GM18517 (cell line): ENCODE measurements around the gene ZSWIM5.
"Not testable (repeated sequence)": the region's sequence is repeated elsewhere in the genome, so short reads cannot be mapped to it uniquely, and the experiment has no call there.

Source experiments
- ATAC-seq: cut with Tn5 transposase; IDR thresholded peaks from one replicate; pipeline ENCODE4 v1.9.1; 2021; ENCODE audit warnings: mild to moderate bottlenecking, moderate library complexity; ENCODE audit not compliant: unreplicated experiment

ZSWIM5 gene

GRCh38 chr1:45205011-45205909, 1.1 kb downstream of the ZSWIM5 start:
- no peak for ATAC-seq

GRCh38 chr1:45200906-45201500, 5.4 kb downstream of the ZSWIM5 start:
- ATAC-seq, result no peak

- ATAC-seq, result no peak
These were observed 6.0 kb downstream of the ZSWIM5 start for GRCh38 chr1:45200435-45200834.

- ATAC-seq, result no peak
These were observed 8.2 kb downstream of the ZSWIM5 start for GRCh38 chr1:45198185-45198584.

- no peak for ATAC-seq
These were observed 9.5 kb downstream of the ZSWIM5 start for GRCh38 chr1:45196863-45197262.

GRCh38 chr1:45191418-45191783, 15.0 kb downstream of the ZSWIM5 start:
- no peak for ATAC-seq

GRCh38 chr1:45187725-45188124, 18.7 kb downstream of the ZSWIM5 start:
- no peak for ATAC-seq

GRCh38 chr1:45179918-45180519, 26.4 kb downstream of the ZSWIM5 start:
- not testable (repeated sequence) for ATAC-seq

GRCh38 chr1:45177452-45177851, 29.0 kb downstream of the ZSWIM5 start:
- ATAC-seq, result no peak

- no peak for ATAC-seq
These were observed 33.6 kb downstream of the ZSWIM5 start for GRCh38 chr1:45172764-45173163.

- ATAC-seq, result no peak
These were observed 34.4 kb downstream of the ZSWIM5 start for GRCh38 chr1:45172005-45172404.

GRCh38 chr1:45171575-45171974, 34.8 kb downstream of the ZSWIM5 start:
- ATAC-seq, result no peak

- ATAC-seq, result no peak
These were observed 36.2 kb downstream of the ZSWIM5 start for GRCh38 chr1:45170151-45170742.

GRCh38 chr1:45167947-45168346, 38.5 kb downstream of the ZSWIM5 start:
- not testable (repeated sequence) for ATAC-seq

GRCh38 chr1:45164307-45164706, 42.1 kb downstream of the ZSWIM5 start:
- not testable (repeated sequence) for ATAC-seq

- ATAC-seq, result not testable (repeated sequence)
These were observed 43.3 kb downstream of the ZSWIM5 start for GRCh38 chr1:45163111-45163510.

GRCh38 chr1:45162041-45163035, 44.1 kb downstream of the ZSWIM5 start:
- not testable (repeated sequence) for ATAC-seq

- ATAC-seq, result no peak
These were observed 50.4 kb downstream of the ZSWIM5 start for GRCh38 chr1:45155957-45156356.

GRCh38 chr1:45155423-45155822, 51.0 kb downstream of the ZSWIM5 start:
- no peak for ATAC-seq

GRCh38 chr1:45152126-45152525, 54.3 kb downstream of the ZSWIM5 start:
- ATAC-seq, result no peak
